Stimulated activated CD8-positive, alpha-beta memory T cell treated with anti-CD3 and anti-CD28 coated beads, Interleukin-12 subunit alpha, Interleukin-12 subunit beta, amount 100 ng/mL, for 1 hour (primary cell): ENCODE results near the gene HID1.
A peak's percentile ranks its signal among the peaks of the same experiment; 100 is the strongest.
"Not testable (repeated sequence)": the region's sequence is repeated elsewhere in the genome, so short reads cannot be mapped to it uniquely, and the experiment has no call there.

Experiments
- DNase-seq: peaks from one replicate; pipeline ENCODE4 v3.0.0-alpha.2; 2020; ENCODE audit warnings: low read depth

Gene HID1, protein sequence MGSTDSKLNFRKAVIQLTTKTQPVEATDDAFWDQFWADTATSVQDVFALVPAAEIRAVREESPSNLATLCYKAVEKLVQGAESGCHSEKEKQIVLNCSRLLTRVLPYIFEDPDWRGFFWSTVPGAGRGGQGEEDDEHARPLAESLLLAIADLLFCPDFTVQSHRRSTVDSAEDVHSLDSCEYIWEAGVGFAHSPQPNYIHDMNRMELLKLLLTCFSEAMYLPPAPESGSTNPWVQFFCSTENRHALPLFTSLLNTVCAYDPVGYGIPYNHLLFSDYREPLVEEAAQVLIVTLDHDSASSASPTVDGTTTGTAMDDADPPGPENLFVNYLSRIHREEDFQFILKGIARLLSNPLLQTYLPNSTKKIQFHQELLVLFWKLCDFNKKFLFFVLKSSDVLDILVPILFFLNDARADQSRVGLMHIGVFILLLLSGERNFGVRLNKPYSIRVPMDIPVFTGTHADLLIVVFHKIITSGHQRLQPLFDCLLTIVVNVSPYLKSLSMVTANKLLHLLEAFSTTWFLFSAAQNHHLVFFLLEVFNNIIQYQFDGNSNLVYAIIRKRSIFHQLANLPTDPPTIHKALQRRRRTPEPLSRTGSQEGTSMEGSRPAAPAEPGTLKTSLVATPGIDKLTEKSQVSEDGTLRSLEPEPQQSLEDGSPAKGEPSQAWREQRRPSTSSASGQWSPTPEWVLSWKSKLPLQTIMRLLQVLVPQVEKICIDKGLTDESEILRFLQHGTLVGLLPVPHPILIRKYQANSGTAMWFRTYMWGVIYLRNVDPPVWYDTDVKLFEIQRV

DNA sequence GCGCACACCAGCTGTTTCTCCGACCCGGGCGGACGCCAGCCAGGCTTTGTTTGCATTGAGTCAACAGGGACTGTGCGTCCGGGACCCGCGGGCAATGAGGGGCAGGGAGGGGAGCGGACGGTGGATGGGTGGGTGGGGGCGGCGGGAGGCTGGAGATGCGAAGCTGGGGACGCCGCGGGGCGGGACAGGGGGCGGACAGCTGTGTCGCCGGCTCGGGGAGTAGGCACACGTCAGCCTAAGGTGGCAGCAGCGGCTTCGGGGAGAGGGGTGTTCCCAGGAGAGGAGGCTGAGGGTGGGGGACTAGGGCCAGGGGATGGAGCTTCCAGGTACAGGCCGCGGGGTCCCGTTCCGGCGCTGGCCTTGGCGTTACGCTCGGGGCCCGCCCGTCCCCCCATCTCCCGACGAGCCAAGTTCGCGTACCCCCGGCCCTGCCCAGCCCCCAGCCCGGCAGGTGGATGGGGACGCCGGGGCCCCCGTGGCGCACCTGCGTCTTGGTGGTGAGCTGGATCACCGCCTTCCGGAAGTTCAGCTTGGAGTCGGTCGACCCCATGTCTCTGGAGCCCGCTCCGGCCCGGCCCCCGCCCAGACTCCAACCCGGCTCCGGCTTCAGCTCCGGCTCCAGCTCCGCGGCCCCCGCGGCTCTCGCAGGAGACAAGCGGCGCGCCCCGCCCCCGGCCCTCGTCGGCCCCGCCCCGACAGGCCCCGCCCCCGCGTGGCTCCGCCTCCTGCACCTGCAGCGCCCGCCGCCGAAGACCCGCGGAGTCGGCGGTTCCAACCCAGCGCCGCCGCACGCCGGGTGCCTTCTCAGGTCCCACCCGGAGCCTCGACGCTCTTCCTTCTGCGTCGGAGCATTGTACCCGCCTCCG is at the start of gene HID1:
TSS of gene HID1 (minus strand) at position 653 of the 866 bp plus-strand sequence. CDS start at position 550, 103 bp downstream.
- DNase-seq = peak; percentile 70

DNA sequence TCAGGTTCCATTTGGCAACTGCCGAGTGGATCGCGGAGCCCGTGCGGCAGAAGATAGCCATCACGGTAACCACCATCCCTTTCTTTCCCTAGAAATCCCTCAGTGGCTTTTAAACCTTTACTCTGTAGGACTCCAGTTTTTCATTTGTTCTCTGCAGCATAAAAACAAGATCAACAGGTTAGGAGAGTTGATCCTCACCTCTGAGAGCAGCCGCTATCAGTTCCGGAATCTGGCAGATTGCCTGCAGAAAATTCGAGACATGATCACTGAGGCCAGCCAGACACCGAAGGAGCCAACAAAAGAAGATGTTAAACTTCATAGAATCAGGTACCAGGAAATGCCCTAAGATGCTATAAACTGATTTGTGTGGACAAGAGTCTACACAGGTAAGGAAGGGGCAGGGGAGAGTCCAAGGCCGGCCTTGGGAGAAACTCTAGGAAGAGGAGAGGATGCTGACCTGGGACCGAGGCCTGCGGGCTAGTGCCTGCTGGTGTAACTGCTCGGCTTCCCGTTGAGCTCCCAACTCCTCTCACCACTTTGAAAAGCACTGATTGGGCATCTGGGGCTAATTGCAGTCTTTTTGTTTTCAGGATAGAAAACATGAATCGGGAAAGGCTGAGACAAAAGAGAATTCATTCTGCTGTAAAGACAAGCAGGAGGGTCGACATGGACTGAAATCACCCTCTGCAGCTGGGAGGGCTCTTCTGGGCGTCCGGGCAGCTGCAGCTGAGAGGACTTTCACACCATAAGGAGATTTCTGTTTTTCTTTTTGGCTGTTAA is 48.0 kb upstream of the HID1 start:
- no peak for DNase-seq

DNA sequence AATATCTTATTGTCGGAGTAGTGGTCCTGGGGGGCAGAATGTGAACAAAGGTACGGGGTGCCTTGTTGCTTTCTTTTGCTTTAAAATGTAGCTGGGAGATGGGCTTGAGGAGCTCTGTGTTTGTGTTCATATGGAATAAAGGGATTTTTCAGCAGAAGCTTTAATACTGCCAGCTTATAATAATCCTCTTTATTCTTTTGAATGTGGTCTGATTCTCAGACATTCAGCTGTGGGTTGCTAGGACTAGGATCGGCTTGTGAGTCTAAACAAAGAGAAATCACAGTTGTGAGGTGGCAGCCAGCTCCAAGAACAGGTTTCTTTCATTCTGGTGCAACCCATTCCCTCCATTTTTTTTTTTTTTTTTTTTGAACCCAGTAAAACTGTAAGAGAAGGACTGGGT is 47.2 kb upstream of the HID1 start:
- no peak for DNase-seq

DNA sequence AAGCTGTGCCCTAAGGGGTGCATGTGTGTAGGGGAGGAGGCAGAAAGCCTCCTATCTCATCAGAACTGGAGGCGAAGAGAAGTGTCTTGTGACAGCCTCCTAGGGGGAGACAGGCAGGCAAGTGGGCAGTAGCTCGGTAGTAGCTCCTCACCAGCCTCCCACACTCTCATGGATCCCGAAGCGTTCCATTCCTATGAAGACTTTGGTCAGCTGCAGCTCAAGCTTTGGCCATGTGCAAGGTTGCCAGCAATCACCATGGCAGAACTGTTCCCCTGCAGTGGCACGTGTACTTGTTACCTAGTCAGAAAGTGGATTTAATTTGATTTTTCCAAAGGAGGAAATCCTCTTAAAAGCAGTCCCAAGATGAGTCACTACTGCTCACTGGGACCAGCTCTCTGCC is 46.6 kb upstream of the HID1 start:
- no peak for DNase-seq

DNA sequence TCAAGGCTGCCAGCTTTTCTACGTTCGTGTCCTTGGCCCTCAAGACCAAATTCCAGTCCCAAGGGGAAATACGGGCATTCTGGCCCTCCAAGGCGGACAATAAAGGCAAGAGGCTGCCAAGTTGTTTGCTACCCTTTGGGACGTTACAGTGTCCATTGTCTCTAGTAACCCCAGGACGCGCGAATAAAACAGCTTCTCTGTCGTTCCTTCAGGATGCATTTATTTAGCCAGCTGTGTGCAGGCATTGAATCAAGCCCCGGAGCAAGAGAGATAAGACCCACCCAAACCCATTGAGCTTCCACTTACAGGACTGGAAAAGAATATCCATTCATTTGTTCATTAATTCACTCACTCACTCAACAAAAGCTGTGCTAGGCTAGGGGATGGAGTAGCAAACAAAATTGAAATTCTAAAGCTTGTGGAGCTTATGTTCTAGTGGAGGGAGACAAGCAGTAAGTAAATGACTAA is 40.6 kb upstream of the HID1 start:
- no peak for DNase-seq

DNA sequence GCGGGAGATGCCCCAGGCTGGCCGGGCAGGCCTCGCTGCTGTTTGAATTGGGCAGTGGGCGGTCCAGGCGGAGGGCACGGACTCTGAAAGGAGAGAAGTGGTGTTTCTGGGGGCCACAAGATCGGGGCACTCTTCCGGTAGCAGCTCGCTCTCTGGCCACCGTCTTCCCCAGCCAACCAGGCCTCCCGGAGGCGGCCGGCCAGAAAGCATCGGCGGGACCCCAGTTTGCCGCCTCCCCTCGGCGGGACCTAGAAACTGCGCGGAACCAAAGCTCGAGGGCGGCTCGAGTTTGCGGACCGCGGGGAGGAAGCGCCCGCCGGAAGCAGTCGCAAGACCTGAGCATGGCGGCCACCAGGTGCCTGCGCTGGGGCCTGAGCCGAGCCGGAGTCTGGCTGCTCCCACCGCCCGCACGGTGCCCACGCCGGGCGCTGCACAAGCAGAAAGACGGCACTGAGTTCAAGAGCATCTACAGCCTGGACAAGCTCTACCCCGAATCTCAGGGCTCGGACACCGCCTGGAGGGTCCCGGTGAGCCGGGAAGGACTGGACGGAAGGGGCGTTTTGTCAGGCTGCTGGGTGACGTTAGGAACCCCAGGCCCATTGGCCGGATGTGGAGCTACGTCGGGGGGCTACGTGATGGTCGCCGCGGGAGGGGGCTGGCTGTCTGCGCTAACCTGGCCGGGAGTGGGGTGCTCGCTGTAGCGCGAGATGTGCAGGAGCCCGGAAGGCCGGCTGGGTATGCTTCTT is 40.0 kb upstream of the HID1 start, which contains the start of gene MRPL58:
TSS of gene MRPL58 (plus strand) at position 325 of the 746 bp plus-strand sequence. CDS start at position 342, 17 bp downstream.
- DNase-seq = peak; percentile 68

DNA sequence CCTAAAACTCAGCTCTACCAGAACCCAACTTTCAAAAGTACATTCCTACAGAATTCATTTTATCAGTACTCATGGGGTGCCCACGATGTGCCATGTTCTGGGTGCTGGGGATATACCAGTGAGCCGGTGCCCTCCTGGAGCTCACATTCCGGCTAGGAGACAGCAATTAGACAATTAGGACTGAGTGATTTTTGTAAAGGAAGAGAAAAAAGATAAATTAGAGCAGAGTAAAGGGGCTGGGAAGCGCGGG is 39.5 kb upstream of the HID1 start:
- no peak for DNase-seq

DNA sequence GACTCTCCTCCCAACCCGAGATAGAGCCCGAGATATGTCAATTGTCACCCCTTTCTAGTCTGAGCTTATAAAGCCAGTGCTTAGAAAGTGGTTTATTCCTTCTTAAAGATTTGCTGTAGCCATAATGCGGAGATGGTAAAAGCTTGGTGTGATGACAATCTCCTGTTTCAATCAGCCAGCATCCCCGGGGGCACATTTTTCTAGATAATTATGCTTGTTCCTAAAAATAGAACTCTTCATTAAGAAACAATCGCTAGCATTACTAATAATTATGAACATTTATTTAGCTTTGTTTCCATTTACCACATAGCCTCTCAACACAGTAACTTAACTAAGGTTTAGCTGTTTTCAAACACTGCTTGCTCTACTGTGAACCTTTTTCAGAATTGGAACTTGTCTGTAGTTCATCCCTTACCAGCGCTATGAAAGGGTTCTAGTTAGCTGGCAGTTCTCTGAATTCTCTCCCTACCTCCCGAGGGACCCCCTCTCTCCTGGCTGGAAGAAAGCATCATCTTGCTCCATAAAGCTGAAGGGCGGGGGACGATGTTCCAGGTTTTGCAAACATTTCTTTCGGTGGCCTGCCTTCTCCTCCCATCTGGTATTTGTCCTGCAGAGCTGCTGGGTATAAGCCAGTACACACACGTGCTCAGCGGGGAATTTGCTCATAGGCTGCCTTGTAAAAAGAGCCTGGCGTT is 39.0 kb upstream of the HID1 start:
- no peak for DNase-seq

DNA sequence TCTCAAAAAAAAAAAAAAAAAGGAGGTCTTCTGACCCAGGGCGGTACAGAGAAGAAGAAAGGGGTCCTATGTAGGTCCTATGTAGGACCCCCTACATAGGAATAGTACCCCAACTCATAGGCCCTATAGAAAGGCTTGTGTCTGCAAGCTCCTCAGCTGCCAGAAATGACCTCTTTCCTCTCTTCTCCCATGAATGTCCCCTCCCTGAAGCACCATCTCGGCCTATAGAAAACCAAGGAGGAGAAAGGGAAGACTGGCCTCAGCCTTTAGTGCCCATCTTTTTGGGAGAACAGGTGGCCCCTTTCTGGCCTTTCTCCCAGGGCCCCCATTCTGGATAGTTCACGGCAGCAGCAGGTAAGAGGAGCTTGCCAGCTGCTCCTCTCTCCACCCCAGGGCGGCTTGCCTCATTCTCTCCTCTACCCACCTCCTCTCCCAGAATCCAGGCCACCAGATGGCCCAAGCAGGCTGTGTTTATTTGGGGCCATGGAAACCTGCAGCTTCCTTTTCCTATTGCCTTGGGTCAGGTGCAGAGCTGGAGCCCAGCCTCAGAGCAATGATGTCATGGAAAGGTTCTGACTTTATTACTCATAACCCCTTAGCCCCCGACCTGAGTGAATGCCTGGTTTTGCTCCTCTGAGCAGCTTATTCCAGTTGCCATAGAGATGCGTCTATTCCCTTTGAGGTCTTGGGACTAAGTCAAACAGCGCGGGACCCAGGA is 38.3 kb upstream of the HID1 start:
- DNase-seq = no peak

DNA sequence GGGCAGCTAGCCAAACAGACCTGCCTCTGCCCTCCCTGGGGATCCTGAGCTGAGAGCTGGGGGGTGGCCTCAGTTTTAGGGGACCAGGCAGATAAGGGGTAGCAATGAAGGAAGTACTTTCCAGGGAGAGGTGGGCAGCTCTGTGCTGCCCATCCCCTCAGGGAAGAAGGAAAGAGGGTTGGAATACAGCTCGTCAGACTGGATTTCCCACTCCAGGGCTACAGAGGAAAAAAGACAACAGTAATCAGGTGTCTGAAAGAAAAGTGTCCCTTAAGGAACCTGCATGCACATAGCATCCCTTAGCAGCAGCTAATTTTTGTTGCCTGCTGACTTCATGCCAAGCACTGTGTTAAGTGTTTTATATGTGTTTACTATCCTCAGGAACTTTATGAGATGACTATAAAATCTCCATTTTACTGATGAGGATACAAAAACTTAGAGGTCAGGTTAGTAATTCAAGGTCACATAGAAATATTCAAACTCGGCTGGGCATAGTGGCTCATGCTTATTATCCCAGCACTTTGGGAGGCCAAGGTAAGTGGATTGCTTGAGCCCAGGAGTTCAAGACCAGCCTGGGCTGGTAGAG is 36.7 kb upstream of the HID1 start:
- DNase-seq = no peak

DNA sequence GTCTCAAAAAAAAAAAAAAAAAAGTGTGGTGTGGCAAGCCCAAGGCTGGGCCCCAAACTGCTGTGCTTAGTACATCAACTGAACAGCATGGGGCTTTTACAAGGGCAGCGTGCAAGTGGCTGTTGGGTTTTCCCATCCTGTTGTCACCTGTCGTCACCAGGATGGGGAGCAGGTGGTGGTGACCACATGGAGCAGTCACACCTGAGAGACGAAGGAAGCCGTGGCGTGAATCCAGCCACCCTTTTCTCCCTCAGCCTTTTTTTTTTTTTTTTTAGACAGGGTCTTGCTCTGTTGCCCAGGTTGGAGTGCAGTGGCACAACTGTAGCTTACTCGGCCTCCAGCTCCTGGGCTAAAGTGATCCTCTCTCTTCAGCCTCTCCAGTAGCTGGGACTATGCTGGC is 35.8 kb upstream of the HID1 start:
- DNase-seq = no peak

DNA sequence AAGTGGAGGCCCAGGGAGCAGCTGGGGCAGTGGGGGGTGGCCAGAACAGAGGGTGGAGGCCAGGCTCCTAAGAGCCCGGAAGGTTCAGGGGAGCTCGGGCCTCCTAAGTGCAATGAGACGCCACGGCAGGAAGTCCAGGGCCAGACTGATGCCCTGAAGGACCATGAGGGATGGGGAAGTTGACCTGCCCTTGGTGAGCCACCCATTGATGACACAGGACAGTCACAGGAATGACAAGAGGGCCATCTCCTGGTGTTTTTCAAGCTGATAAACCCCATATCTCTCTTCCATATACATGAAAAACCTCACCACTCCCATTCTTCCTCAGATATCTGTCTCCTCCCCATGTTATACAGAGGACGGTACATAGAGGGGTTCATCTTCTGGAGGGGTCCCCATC is 34.1 kb upstream of the HID1 start:
- DNase-seq = no peak

DNA sequence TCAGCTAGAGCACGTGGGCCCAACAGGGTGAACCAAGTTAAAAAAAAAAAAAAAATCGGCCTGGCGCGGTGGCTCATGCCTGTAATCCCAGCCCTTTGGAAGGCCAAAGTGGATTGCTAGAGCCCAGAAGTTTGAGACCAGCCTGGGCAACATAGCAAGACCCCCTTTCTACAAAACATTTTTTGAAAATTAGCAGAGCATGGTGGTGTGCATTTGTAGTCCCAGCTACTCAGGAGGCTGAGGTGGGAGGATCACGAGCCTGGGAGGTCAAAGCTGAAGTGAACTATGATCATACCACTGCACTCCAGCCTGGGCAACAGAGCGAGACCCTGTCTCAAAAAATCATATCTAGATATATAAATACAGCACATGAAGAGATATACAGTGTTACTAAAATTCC is 33.5 kb upstream of the HID1 start:
- DNase-seq = not testable (repeated sequence)

DNA sequence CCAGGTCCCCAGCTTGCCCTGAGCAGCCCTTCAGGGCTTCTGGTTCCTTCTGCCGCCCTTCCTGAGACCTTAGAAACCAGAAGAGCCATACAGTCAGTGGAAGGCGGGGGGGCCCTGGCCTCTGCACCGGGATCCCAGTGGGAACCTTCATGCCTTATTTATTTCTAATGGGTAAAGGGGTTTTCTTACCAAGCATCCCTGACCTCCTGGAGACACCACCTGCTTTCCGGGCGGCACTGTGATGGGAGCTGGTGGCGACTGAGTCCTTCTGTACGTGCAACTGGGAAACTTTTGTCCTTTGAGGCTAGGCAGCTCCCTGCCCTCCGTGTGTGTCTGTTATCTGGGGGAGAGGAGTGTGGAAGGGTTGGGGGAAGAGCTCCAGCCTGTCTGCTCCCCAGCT is 32.7 kb upstream of the HID1 start:
- no peak for DNase-seq

DNA sequence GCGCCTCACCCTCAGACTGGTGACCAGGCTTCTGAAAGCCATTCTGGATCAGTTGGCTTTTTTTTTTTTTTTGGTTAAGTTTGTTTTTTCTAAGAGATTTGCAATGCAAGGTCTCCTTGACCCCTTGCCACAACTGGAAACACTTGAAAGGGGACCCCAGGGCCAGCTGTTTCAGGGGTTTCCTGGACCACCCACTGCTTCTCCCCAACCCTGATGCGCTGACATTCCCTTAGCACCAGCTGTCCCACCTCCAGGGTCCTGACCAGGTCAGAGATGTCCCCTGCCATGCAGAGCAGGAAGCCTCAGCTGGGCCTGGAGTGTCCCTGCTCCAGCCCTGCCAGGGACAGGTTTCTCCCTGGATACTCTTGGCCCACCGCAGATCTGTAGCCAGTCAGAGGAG is 31.8 kb upstream of the HID1 start:
- DNase-seq = no peak

DNA sequence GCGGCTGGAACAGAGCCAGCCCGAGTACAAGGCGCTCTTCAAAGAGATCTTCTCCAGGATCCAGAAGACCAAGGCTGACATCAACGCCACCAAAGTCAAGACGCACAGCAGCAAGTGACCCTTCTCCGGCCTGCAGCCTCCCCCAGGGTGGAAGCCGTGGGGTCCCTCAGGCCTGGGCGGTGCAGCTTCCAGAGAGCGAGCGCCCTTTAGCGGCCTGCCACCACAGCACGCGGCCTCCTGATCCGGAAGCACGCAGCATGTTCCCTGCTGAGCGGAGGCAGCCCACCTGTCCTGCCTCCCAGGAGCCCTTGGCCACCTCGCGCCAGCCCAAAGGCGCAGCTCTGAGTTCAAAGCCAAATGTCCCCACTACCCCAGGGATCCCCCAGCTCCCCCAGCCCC is 31.4 kb upstream of the HID1 start:
- no peak for DNase-seq

DNA sequence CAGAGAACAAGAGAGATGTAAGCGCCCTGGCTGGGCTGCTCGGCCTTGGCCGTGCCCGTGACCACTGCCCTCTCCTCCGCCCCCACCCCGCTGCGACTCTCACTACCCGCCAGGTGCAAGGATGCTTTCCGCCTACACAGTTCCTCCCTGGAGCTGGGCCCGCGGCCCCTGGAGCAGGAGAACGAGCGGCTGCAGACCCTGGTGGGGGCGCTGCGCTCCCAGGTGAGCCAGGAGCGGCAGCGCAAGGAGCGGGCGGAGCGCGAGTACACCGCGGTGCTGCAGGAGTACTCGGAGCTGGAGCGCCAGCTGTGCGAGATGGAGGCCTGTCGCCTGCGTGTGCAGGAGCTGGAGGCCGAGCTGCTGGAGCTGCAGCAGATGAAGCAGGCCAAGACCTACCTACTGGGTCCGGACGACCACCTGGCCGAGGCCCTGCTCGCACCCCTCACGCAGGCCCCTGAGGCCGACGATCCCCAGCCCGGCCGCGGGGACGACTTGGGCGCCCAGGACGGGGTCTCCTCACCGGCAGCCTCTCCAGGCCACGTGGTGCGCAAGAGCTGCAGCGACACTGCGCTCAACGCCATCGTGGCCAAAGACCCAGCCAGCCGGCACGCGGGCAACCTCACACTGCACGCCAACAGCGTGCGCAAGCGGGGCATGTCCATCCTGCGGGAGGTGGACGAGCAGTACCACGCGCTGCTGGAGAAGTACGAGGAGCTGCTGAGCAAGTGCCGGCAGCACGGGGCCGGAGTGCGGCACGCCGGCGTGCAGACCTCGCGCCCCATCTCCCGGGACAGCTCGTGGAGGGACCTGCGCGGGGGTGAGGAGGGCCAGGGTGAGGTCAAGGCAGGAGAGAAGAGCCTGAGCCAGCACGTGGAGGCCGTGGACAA is 30.8 kb upstream of the HID1 start:
- DNase-seq = no peak
